PC-9 (cell line): Measurements from ENCODE around the gene ENKD1.

Source experiments
- CTCF ChIP-seq: fragments of 200-600 bp; sonication (generic); conservative IDR thresholded peaks from 2 replicates; pipeline ENCODE4 v1.6.1; 2017; ENCODE audit warnings: mixed run types, antibody characterized with exemption, mild to moderate bottlenecking, moderate library complexity
- EZH2 ChIP-seq: fragments of 200-600 bp; sonication (generic); IDR thresholded peaks from 2 replicates; pipeline ENCODE4 v1.8.0; 2017; ENCODE audit warnings: antibody characterized with exemption, low read depth

GRCh38 chr16:67648088-67648763 is 18.3 kb downstream of the ENKD1 start:
- no peak for TF ChIP-seq CTCF
- TF ChIP-seq EZH2: no peak
